ENCODE data around the gene RPS16. TPM values are rescaled to one million over a fixed set of nuclear protein-coding genes. Genes with fewer than 3 reads are reported as not detected.
A peak's percentile ranks its signal among the peaks of the same experiment; 100 is the strongest.

The RPS16 gene
- total RNA-seq, 1 donor from 2014 or later = 1,258 TPM

DNA sequence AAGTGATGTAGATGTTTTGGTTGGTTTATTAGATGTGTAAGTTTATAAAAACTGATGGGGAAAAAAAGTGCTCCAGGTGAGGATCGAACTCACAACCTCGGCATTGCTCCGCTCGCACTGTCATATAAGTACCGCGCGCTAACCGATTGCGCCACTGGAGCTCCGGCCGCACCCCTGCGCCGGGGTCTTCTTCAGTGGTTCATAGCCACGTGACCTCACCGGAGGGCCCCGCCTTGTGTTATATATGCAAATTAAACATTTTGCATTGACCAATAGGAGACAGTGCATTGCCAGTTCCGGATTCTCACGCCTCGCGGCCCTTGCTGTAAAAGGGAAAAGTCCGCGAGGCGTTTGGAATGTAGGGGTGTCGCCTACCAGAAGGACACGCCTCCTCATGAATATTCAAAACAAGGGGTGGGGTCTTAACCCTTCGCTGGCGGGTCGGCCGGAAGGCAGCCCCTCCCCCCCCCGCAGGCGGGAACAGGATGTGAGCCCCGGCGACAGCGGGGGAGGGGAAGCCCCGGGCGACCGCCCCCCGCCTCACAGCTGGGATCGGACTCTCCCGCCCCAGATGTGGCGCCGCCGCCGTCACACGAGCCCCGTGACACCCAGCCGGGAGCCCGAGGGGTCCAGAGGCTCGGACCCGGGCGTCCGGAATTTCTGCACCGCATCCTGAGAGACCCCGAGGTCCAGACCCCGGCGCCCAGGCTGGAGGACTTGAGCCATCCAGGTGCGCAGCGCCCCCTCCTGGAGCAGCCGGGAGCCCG, 23.5 kb downstream of the RPS16 start, which contains the start of gene PLEKHG2:
TSS of gene PLEKHG2 (plus strand) at position 570 of the 767 bp plus-strand sequence. CDS start 1,418 bp downstream, outside the sequence.
- DNase-seq (ENCODE audit: missing footprints) (peak; percentile 98), ATAC-seq (peak; percentile 70)
- intact Hi-C loops (cut with DNase I) = loop anchor here (1.0 to 5.0 kb wide), 4 partner anchors 9 to 285 kb away; partner anchors contain the start of genes PAK4, RPS16 and SAMD4B

- peak; percentile 38 for ATAC-seq
- intact Hi-C loops (cut with DNase I) = loop anchor here (1.0 to 5.0 kb wide), 5 partner anchors 8 to 284 kb away; partner anchors contain the start of genes PAK4, RPS16 and SAMD4B
- DNase-seq (ENCODE audit: missing footprints) = peak; percentile 93
Measured at GRCh38 chr19:39411832-39412099, 24.0 kb downstream of the RPS16 start.

GRCh38 chr19:39411081-39411831, 24.5 kb downstream of the RPS16 start:
- ATAC-seq (no peak), DNase-seq (ENCODE audit: missing footprints) (peak; percentile 71)
- intact Hi-C loops (cut with DNase I) = loop anchor here (1.0 to 5.0 kb wide), 3 partner anchors 14 to 284 kb away; partner anchors contain the start of genes PAK4 and SAMD4B

- DNase-seq (ENCODE audit: missing footprints) (no peak), ATAC-seq (no peak)
- intact Hi-C loops (cut with DNase I) = loop anchor here (1.0 to 5.0 kb wide), 3 partner anchors 13 to 283 kb away; partner anchors contain the start of genes PAK4 and SAMD4B
Measured at GRCh38 chr19:39410831-39411080, 25.0 kb downstream of the RPS16 start.

- DNase-seq (ENCODE audit: missing footprints) = peak; percentile 93
- intact Hi-C loops (cut with DNase I) = loop anchor here (5.0 kb wide), 2 partner anchors 68 to 283 kb away; partner anchors contain the start of genes PAK4 and SAMD4B
- ATAC-seq = peak; percentile 36
Measured at GRCh38 chr19:39410017-39410830, 25.5 kb downstream of the RPS16 start.

GRCh38 chr19:39409208-39410016, 26.3 kb downstream of the RPS16 start:
- intact Hi-C loops (cut with DNase I) = loop anchor here (5.0 kb wide), 2 partner anchors 67 to 282 kb away; partner anchors contain the start of genes PAK4 and SAMD4B
- ATAC-seq = peak; percentile 49
- peak; percentile 96 for DNase-seq (ENCODE audit: missing footprints)

- intact Hi-C loops (cut with DNase I) = no loop called here
- ATAC-seq (no peak), DNase-seq (ENCODE audit: missing footprints) (no peak)
Measured at GRCh38 chr19:39408392-39409207, 27.1 kb downstream of the RPS16 start.

DNA sequence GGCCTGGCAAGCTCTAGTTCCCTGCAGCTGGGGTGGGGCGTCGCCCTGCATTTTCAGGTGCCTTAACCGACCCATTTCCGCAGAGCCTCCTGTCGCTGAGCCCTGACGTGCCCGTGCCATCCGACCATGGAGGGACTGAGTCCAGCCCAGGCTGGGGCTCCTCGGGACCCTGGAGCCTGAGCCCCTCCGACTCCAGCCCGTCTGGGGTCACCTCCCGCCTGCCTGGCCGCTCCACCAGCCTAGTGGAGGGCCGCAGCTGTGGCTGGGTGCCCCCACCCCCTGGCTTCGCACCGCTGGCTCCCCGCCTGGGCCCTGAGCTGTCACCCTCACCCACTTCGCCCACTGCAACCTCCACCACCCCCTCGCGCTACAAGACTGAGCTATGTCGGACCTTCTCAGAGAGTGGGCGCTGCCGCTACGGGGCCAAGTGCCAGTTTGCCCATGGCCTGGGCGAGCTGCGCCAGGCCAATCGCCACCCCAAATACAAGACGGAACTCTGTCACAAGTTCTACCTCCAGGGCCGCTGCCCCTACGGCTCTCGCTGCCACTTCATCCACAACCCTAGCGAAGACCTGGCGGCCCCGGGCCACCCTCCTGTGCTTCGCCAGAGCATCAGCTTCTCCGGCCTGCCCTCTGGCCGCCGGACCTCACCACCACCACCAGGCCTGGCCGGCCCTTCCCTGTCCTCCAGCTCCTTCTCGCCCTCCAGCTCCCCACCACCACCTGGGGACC, 27.9 kb downstream of the RPS16 start:
- DNase-seq (ENCODE audit: missing footprints) (peak; percentile 81), ATAC-seq (no peak)
- intact Hi-C loops (cut with DNase I) = no loop called here

DNA sequence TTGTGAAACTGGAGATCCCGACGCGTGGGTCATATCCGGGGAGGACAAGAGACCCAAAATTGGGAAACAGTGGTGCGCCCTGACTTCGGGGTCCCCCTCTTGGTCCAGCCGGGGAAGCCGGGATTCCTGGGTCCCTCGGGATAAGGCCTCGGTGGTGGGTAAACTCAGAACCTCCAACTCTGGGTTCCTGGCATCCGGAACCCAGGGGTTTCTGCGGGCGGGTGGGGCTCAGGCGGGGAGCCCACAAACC, 28.4 kb downstream of the RPS16 start:
- intact Hi-C loops (cut with DNase I) = no loop called here
- ATAC-seq = no peak
- DNase-seq (ENCODE audit: missing footprints) = no peak

DNA sequence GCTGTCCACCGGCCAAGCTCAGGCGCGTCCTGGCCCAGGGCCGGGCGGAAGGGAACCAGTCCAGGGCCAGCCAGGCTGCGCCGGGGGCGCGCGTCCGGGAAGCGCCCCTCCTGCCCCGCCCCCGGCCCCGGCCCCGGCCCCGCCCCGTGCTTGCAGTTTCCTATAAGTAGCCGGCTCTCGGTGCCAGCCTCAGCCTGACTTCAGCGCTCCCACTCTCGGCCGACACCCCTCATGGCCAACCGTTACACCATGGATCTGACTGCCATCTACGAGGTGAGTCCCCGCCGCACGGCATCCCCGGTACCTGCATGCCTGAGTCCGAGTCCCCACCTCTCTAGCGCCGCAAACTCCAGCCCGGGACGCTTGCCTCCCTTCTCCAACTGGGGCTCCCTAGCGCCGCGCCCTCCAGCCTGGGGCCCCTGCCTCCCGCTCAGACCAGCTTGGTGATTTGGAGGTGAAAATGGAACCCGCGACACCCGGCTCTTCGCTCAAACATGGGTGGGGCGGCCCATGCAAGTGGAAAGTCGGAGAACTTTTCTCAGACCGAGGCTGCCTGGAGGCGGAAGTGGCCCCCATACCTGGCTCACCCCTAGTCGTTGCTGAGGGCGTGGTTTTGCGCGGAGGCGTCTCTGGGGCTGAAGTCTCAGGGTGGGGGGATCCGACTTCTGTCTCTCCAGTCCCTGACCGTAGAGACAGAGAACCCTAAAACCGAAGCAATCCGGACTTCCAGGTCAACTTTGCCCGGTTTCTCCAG, 28.9 kb downstream of the RPS16 start, which contains the start of gene ZFP36:
TSS of gene ZFP36 (plus strand) at position 192 of the 754 bp plus-strand sequence. CDS start at position 250, 58 bp downstream.
- intact Hi-C loops (cut with DNase I) = no loop called here
- ATAC-seq = peak; percentile 46
- DNase-seq (ENCODE audit: missing footprints) = peak; percentile 94

- no peak for ATAC-seq
Measured at GRCh38 chr19:39405958-39406655, 29.6 kb downstream of the RPS16 start.

DNA sequence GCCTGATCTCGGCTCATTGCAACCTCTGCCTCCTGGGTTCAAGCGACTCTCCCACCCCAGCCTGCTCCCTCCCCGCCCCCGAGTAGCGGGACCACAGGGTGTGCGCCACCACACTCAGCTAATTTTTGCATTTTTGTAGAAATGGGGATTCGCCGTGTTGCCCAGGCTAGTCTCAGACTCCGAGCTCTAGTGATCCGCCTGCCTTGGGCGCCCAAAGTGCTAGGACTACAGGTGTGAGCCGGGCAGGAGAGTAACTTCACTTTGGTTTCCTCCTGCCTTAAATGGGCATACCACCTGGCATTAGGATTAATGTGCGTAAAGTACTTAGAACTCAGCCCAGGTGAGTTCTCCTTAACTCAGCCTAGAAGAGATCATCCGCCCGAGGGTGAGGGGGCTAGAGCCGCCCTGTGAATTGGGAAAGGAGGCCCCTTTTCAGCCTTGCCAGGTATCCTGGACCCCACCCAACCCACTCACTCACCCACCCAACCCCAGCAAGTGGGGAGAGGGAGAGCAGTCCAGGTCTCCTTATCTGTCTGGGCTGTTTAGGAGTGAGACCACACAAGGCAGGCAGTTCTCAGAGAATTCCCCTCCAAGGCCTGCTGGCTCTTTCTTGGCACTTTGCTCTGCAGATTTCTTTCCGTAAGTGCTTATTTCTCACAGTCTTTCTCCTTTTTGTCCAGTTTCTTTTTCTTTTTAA, 30.3 kb downstream of the RPS16 start:
- intact Hi-C loops (cut with DNase I) = no loop called here
- DNase-seq (ENCODE audit: missing footprints) = peak; percentile 49

More at GRCh38 chr19:39405958-39406655, 29.6 kb downstream of the RPS16 start:
- peak; percentile 21 for DNase-seq (ENCODE audit: missing footprints)
- intact Hi-C loops (cut with DNase I) = no loop called here

GRCh38 chr19:39403331-39404312, 32.1 kb downstream of the RPS16 start:
- intact Hi-C loops (cut with DNase I) = loop anchor here (1.0 kb wide), 1 partner anchor 9 kb away; the partner anchor contains the start of gene PLEKHG2
- ATAC-seq (peak; percentile 65), DNase-seq (ENCODE audit: missing footprints) (peak; percentile 99)

More for the DNA sequence above, 30.3 kb downstream of the RPS16 start:
- no peak for ATAC-seq

Measured in Right ventricle myocardium inferior (tissue), 1 donor.